ENCODE data around the gene OR8B12.

OR8B12 gene

DNA sequence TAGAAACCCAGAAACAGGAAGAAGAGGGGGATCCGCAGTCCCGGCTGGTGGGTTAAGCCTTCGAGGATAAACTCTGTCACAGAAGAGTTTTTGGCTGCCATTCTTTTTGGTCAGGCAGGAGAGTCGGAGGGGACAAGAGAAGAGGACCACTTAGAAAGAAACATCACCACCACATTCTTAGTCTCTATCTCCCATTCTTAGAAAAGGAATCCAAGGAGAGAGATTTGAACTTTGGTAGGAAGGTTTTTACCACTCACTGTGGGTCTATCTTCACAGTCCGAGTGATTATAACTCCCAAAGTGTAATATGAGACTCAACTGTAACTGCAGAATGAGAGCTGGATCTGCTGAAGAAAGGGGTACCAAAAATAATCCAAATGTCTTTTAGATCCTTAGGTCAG lies at the start of gene OR8B12:
OR8B12 (minus strand) TSS at position 101 of the 400 bp plus-strand sequence; CDS start at position 101, 0 bp downstream.
- no peak for DNase-seq

DNA sequence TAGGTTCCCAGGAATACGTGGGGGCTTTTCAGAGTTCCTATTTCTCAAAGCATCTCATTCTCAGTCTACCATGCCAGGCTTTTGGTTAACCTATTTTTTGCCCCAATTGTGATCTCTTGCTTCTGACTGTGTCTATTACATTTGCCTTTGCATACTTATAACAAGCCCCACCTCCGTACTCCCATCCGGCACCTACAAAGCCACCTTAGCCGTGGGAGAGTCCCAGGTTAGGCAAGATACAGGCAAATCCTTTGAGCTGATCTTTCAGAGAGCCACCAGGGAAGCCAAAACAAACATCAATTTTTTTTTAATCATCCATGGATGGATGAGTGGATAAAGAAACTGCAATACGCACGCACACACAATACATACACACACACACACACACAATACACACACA lies 49.2 kb upstream of the OR8B12 start:
- no peak for DNase-seq

GRCh38 chr11:124591430-124591829 lies 48.0 kb upstream of the OR8B12 start:
- DNase-seq, result no peak

- DNase-seq, result peak; percentile 57
These were observed 42.9 kb upstream of the OR8B12 start for GRCh38 chr11:124586238-124586860.

- DNase-seq, result no peak
These were observed 41.4 kb upstream of the OR8B12 start for GRCh38 chr11:124584681-124585372.

- DNase-seq, result no peak
These were observed 40.3 kb upstream of the OR8B12 start for GRCh38 chr11:124583781-124584180.

GRCh38 chr11:124582565-124582964 lies 39.1 kb upstream of the OR8B12 start:
- DNase-seq, result no peak

GRCh38 chr11:124581817-124582216 lies 38.4 kb upstream of the OR8B12 start:
- no peak for DNase-seq

DNA sequence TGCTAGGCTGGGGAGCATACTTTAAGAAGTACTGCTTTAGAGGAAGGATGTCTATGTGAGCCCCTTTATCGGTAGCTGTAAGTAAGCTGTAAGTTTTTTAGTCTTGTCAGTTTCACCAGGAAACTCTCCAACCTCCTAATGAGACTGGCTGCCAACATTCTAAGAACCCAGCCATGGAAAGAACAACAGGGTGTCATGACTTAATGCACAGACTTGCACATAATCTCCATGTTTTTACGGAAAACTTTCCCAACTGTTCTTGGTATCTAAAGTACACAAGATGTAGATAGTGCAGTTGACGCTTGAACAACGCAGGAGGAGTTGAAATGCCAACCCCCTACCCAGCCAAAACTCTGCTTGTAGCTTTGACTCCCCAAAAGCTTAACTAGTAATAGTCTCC lies 35.3 kb upstream of the OR8B12 start:
- no peak for DNase-seq

GRCh38 chr11:124577716-124578427 lies 34.4 kb upstream of the OR8B12 start:
- no peak for DNase-seq

- no peak for DNase-seq
These were observed 26.7 kb upstream of the OR8B12 start for GRCh38 chr11:124570160-124570559.

- no peak for DNase-seq
These were observed 26.2 kb upstream of the OR8B12 start, which contains the start of gene OR8A1 for GRCh38 chr11:124569697-124570096. OR8A1 (plus strand) TSS chr11:124569997; CDS start chr11:124570120, 123 bp downstream.

DNA sequence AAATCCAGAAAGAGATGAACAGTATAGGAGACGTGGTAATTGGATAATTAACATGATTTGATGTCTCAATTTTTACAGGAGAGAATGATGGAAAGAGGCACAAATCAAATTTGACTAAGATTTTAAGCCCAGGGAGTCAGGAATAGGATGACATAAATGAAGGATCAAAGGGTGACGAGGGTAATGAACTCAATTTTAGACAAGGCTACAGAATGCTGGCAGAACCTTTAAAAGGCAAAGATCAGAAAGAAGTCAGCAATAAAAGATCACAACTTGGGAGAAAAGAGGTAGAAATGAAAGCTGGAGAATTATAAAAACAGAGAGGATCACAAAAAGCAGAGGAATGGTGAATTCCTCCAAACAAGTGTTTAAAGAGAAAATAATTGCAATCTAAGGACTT lies 13.4 kb upstream of the OR8B12 start:
- no peak for DNase-seq

GRCh38 chr11:124551987-124552386 lies 8.5 kb upstream of the OR8B12 start:
- no peak for DNase-seq

GRCh38 chr11:124551189-124551588 lies 7.7 kb upstream of the OR8B12 start:
- DNase-seq, result no peak

DNA sequence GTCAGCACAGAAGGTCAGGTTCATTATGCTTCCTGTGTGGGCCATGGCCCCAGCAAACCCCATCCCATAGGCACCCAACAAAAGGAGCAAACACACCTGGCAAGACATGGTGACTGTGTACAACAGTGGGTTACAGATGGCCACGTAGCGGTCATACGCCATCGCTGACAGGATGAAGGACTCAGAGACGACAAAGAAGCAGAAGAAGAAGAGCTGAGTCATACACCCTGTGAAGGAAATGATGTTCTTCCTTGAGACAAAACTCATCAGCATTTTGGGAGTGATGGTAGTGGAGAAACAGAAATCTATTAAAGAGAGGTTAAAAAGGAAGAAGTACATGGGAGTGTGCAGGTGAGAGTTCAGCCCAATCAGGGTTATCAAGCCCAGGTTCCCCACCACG lies 309 bp downstream of the OR8B12 start:
- DNase-seq, result no peak

GRCh38 chr11:124541204-124541603 lies 2.2 kb downstream of the OR8B12 start:
- DNase-seq, result no peak

DNA sequence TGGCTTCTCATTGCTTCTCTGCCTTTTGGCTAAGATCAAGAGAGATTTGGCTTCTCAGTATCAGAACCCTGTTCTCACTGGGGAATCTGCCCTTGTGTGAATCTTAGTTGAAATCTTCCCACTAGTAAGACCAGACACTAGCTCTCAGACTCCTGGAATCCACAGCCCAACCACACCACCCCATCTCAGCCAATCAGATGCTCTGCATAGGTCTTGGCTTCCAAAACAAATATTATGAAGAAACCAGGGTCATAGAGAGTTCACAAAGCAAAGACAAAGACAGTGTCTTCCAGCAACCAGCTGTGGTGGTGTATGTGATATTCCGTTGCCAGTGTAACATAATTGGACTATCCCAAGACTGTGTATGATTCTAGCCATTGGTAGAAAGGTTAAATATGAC lies 5.4 kb downstream of the OR8B12 start:
- DNase-seq, result no peak

GRCh38 chr11:124536520-124536919 lies 6.9 kb downstream of the OR8B12 start:
- no peak for DNase-seq

- DNase-seq, result no peak
These were observed 7.8 kb downstream of the OR8B12 start for GRCh38 chr11:124535552-124536232.

GRCh38 chr11:124534051-124534450 lies 9.4 kb downstream of the OR8B12 start:
- no peak for DNase-seq

GRCh38 chr11:124533626-124534025 lies 9.8 kb downstream of the OR8B12 start:
- DNase-seq, result no peak

- DNase-seq, result no peak
These were observed 23.0 kb downstream of the OR8B12 start for GRCh38 chr11:124520550-124520854.

All from NCI-H82 (cell line).